Stimulated activated naive CD4-positive, alpha-beta T cell treated with Interleukin-2 at 50 U/mL for 16 hours (primary cell): ENCODE data around the gene SYMPK.
"Not testable (repeated sequence)": the region's sequence is repeated elsewhere in the genome, so short reads cannot be mapped to it uniquely, and the experiment has no call there.

Source experiments
- DNase-seq: peaks from one replicate; lab custom pipeline; 2025; lab: John Stamatoyannopoulos, UW

Gene SYMPK

DNA sequence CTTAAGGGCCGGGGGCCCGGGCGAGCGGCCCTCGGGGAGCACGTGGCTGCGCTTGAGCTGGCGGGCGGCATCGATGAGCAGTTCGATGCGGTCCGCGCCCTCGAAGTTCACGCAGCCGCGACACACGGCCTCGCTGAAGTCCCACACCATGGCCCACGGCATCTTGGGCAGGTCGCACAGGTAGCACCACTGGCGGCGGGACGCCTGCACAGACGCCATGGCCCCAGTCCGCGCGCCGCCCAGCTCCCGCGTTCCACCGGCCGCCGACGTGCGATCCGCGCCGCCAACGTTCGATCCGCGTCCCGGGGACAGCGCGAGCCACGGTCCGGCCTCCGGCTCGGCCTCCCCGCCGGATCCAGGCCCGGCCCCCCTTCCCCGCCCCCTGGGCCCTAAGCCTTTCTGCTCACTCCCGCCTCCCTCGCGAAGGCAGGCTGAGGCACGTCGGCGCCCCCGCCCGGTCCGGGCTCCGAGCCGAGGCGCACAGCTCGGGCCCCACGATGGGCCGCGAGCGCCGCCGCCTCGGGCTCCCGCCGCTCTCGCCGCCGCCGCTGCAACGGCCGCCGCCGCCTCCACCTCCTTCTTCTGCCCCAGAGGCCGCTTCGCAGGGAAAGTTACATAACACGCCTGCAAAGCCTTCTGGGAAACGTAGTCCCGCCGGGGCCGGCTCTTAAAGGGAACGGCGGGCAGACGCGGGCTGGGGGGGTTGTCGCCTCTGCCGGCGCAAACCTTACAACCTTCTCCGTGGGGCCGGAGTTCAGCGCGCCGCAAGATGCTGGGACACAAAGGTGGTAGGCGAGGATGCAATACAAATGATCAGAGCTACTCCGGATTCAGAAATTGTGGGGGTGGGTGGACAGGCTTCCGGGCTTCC lies 22.8 kb upstream of the SYMPK start, which contains the start of gene IRF2BP1:
Gene IRF2BP1 (minus strand): TSS at position 586 of the 871 bp plus-strand sequence. CDS start 367 bp downstream, at position 219.
- peak; percentile 88 for DNase-seq

GRCh38 chr19:45884682-45885555 lies 22.0 kb upstream of the SYMPK start:
- no peak for DNase-seq

GRCh38 chr19:45883881-45884681 lies 21.1 kb upstream of the SYMPK start:
- no peak for DNase-seq

DNA sequence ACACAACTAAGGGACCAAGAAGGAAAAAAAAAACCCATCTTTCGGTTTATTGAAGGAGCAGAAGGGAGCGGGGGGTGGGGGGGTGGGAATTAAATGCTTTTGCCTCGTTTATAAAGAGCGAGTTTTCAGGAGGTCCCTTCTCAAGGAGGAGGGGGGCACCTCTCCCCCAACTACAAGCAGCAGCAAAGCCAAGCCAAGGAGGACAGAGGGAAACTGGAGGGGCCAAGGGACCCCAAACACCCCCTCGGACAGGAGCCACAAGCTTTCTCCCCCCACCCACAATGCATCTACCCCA lies 20.6 kb upstream of the SYMPK start:
- no peak for DNase-seq

DNA sequence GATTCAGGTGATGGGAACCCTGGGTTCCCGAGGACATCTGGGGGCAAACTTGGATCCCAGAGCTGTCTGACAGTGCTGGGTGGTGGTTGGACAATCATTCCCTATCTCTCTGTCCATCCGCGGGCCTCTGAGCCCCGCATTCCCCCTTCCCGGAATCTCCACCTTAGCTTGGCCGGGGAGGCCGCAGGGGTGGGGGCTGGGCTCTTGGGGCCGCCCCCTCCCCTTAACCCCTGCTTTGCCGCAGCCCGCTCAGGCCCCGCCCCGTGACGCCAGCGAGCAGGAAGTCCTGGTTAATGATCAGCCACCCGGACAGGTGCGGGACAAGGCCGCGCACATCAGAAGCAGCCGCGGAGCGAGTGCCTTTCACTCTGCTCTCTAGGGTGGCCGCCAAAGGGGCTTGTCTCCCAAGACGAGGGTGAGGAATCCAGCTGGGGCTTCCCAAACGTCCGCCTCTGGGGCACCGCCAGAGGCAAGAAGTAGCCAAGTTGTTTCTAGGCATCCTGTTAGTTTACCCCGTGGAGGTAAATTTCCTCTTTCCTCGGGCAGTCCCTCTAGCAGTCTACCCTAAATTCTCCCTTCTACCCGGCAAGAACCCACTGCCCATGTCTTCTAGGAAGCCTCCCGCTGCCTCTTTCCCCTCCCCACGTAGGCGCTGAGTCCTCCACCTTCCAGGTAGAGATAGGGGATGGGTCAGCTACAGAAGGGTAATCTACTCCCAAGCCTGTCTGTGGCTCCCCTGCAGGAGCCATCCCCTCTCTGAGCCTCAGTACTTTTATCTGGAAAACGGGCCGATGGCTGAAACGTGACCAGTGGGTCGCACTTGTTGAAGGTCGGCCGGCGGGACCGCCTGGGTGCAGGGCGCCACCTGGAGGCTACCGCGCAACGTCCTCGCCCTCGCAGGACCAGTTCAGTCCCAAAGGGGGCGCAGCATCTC lies 20.0 kb upstream of the SYMPK start:
- DNase-seq: peak; percentile 76

GRCh38 chr19:45881909-45882528 lies 19.1 kb upstream of the SYMPK start:
- no peak for DNase-seq

DNA sequence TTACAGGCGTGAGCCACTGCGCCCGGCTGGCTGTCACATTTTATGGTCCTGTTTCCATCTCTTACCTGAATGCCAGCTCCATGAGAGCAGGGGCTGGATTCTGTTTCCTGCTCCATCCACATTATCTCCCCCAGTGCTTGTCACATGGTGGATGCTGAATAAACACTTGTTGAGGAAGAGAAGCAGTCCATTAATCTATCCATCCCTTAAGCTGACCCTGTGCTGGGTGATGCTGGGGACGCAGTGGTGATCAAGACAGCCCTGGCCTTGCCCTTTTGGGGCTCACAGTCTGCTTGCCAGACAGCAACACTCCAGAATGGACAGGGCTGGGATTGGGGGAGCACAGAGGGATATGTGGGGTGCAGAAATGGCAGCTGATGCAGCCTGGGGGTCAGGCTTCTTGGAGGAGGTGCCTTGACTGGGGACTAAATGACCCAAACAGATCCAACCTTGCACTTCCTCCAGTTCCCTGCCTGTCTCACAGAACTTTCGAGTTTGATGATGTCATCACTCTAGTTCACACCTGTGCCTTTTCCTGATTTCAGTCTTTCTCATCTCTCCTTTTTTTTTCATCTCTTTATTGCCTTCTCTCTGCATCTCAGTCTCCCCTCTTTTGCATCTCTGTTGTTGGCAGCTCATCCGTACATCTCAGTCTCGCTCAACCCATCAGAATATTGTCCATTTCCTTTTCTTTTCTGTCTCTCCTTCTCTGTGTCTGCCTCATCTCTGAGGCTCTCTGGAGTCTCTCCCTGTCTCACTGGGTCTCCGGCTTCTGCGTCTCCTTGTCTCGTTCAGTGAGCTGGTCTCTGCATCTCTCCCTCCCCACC lies 18.3 kb upstream of the SYMPK start:
- DNase-seq: no peak

- DNase-seq: no peak
These were observed 17.0 kb upstream of the SYMPK start for GRCh38 chr19:45879971-45880370.

- DNase-seq: no peak
These were observed 16.1 kb upstream of the SYMPK start for GRCh38 chr19:45879055-45879454.

GRCh38 chr19:45878043-45878794 lies 15.3 kb upstream of the SYMPK start:
- DNase-seq: no peak

GRCh38 chr19:45876411-45877197 lies 13.7 kb upstream of the SYMPK start:
- DNase-seq: peak; percentile 40

DNA sequence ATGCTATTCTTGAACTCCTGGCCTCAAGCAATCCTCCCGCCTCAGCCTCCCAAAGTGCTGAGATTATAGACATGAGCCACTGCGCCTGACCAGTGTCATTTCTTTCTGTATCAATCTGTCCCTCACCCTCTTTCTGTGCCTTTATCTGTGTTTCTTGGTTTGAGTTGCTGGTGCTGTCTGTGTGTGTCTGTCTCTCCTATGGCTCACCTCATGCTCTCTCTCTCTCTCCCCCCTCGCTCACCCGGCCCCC lies 13.1 kb upstream of the SYMPK start:
- DNase-seq: no peak

DNA sequence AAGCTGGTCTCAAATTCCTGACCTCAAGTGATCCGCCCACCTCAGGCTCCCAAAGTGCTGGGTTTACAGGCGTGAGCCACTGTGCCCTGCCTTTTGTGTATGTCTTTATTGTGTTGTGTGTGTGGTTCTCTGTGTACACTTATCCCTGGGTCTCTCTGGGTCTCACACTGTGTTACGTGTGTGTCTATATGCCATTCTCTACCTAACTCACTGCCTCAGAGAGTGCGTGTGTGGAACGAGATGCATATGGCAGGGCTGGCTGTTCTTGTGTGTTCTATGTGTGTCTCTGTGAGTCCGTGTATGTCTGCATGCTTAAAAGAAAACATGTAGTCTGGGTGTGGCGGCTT lies 11.6 kb upstream of the SYMPK start:
- DNase-seq: no peak

DNA sequence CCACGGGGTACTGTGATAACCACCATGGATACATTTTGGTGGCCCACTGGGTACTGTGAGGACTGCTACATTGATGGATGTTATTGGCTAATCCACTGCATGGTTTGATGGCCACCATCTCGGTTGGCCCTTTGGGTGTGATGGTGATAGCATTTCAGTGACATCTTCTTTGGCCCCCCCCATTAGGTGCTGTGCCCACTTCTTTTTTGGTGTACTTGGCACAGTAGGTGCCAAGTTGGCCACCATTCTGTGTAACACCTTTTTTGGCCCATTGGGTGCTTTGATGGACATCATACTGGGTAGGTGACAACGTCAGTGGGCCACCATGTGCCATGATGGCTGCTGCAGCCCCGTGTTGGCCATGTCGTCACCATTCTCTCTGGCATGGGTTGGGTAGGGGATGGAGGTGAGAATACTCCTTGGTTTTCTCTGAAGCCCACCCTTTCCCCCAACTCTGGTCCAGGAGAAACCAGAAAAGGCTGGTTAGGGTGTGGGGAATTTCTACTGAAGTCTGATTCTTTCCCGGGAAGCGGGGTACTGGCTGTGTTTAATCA lies 10.3 kb upstream of the SYMPK start:
- no peak for DNase-seq

GRCh38 chr19:45872095-45872919 lies 9.4 kb upstream of the SYMPK start:
- DNase-seq: no peak

DNA sequence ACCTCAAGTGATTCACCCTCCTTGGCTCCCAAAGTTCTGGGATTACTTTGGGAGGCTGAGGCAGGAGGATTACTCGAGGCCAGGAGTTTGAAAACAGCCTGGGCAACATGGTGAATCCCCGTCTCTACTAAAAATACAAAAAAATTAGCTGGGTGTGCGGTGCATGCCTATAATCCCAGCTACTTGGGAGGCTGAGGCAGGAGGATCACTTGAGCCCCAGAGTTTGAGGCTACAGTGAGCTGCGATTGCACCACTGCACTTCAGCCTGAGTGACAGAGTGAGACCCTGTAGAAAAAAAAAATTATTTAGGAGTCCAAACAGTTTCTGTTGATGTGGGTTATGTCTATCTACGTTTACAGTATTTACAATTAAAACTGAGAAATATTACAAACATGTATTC lies 7.9 kb upstream of the SYMPK start:
- no peak for DNase-seq

GRCh38 chr19:45867241-45867640 lies 4.3 kb upstream of the SYMPK start:
- DNase-seq: not testable (repeated sequence)
